Breast epithelium (tissue), 4 donors: ENCODE results near the gene ATOSA. TPM values are rescaled to one million over a fixed set of nuclear protein-coding genes. Genes with fewer than 3 reads are reported as not detected.
A peak's percentile ranks its signal among the peaks of the same experiment; 100 is the strongest.

Experiments used
- DNase-seq, 2 donors: peaks; one replicate each; pipeline ENCODE4 v3.0.0-alpha.2; 2019; ENCODE audit warnings: low spot score in 2 of 2
- H3K27ac ChIP-seq, 2 donors: fragments of 200-600 bp; sonication (generic) in 1 of 2; one replicate each; pipeline ENCODE4 v1.5.1; 2016 to 2019; ENCODE audit warnings: mild to moderate bottlenecking in 1 of 2
- H3K27me3 ChIP-seq, 2 donors: fragments of 200-600 bp; sonication (generic) in 1 of 2; one replicate each; pipeline versions ENCODE4 v1.5.1 to v1.6.0; 2017 to 2019; ENCODE audit warnings: control low read depth in 1 of 2, mild to moderate bottlenecking in 1 of 2
- H3K36me3 ChIP-seq: fragments of 200-600 bp; one replicate; pipeline ENCODE4 v1.5.1; 2019
- H3K4me1 ChIP-seq, 2 donors: fragments of 200-600 bp; sonication (generic); one replicate each; pipeline ENCODE4 v1.5.1; 2016 to 2019; ENCODE audit warnings: control low read depth in 1 of 2
- H3K4me3 ChIP-seq, 3 donors: fragments of 200-600 bp; sonication (generic); 1 replicate in 2 of 3; 2 replicates in 1 of 3; pipeline ENCODE4 v1.5.1; 2016 to 2019; ENCODE audit warnings: mild to moderate bottlenecking in 3 of 3, moderate library complexity in 2 of 3
- H3K9me3 ChIP-seq, 2 donors: fragments of 200-600 bp; sonication (generic) in 1 of 2; one replicate each; pipeline ENCODE4 v1.5.1; 2016 to 2019; ENCODE audit warnings: control low read depth in 1 of 2
- CTCF ChIP-seq, 3 donors: fragments of 450-650 bp; IDR thresholded peaks; one replicate each; pipeline ENCODE4 v1.5.1; 2016 to 2017; ENCODE audit warnings: antibody characterized with exemption in 3 of 3, mild to moderate bottlenecking in 3 of 3, moderate library complexity in 3 of 3
- POLR2A ChIP-seq: fragments of 450-650 bp; IDR thresholded peaks from one replicate; pipeline ENCODE4 v1.6.1; 2016; ENCODE audit warnings: antibody characterized with exemption, mild to moderate bottlenecking, moderate library complexity
- POLR2AphosphoS5 ChIP-seq, 3 donors: sonication (generic); formaldehyde crosslinking; IDR thresholded peaks; one replicate each; pipeline ENCODE4 v1.6.1; 2017; ENCODE audit warnings: antibody characterized with exemption in 3 of 3
- intact Hi-C: fragments of 100-400 bp; cut with DNase I; formaldehyde crosslinking; loops from one replicate; pipeline ENCODE4 v1.15.1; 2023; ENCODE audit warnings: low total_unique reads
- total RNA-seq, 3 donors: library from RNA; depleted of rRNA; stranded (reverse); fragments of >200 nt; gene quantifications; one replicate each; pipeline ENCODE4 v1.1.0, GENCODE V29; 2016

The ATOSA gene
- 100 to 1,000 TPM; 157 to 215 (median 168) TPM for total RNA-seq

DNA sequence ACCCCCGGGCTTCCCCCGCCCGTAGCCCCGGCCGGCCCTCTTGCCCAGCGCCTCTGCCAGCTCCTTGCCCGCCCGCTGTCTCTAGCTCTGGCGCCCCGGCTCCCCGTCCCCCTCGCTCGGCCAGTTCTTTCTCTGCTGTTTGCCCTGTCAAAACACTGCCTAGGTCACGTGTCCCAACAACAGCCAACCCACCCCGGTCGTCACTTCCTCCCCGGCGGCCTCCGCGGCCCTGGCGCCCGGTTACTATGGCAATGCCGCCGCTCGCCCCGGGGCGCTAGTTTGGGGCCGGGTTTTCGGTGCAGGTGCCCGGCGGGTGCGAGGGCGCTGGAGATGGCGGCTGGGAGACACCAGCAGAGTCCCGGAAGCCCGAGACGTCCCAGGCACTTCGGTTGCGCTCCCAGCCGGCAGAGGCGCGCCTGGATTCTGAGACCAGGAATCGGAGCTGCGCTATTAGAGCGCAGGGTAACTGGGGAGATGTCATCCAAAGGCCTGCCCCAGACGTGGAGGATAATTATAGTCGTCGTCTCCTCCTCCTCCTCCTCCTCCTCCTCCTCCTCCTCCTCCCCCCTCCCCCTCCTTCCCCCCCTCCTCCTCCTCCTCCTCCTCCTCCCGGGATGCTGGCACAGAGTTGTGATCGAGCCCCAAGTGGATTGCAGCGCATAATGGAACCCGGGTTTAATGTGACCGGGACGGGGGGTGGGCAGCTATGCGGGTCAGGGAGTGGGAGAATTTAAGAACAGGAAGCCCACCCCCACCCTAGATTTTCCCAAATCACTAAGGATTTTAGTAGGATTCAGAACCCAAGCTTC lies at the start of gene ATOSA:
Gene ATOSA (minus strand): TSS at position 157 of the 809 bp plus-strand sequence. CDS start 1,367 bp downstream, outside the sequence.
- H3K27ac ChIP-seq = peak within 1 kb of the TSS; percentile 97 to 98
- no peaks in the 10 kb centered on the region for H3K36me3 ChIP-seq
- H3K4me3 ChIP-seq = peak within 1 kb of the TSS; percentile 74 to 96 (median 93)
- no peaks in the 10 kb centered on the region for H3K9me3 ChIP-seq
- DNase-seq = peak; percentile 90 to 94
- no peaks in the 10 kb centered on the region for H3K27me3 ChIP-seq
- TF ChIP-seq POLR2AphosphoS5 (IDR thresholded peaks at IDR 0.05) = peak; percentile 38 to 85 (median 76)
- TF ChIP-seq POLR2A = peak; percentile 62
- no peak for TF ChIP-seq CTCF (IDR thresholded peaks at IDR 0.05)
- peaks cover 0 to 10% of the 10 kb centered on the region in 2 donors for H3K4me1 ChIP-seq
- intact Hi-C loops = no loop called here

- intact Hi-C loops = no loop called here
These were observed 49.7 kb upstream of the ATOSA start for GRCh38 chr15:52728899-52729298.

DNA sequence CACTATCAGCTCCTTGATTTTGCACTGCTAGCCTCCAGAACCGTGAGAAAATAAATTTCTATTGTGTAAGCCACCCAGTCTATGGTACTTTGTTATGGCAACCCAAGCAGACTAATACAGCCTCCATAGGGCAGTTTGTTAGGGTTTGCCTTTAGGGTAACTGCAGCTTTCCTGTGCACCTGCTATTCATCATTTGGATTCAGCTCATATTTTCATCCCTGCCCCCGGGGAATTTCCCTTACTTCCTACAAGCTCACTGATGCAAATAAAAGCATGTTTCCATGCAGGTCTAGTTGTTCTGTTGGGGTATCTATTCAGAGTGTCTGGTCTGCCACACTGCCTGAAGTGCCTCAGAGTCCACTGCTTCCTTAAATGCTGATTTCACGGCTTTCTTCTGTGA lies 48.6 kb upstream of the ATOSA start:
- Histone ChIP-seq H3K4me3 (no peak overlapping the region), H3K27ac (no peak overlapping the region), H3K4me1 (no peaks in the 10 kb centered on the region), H3K36me3 (no peaks in the 10 kb centered on the region), H3K27me3 (no peaks in the 10 kb centered on the region), H3K9me3 (no peaks in the 10 kb centered on the region)
- DNase-seq = no peak
- no peak for TF ChIP-seq POLR2A
- no peak for TF ChIP-seq CTCF (IDR thresholded peaks at IDR 0.05)
- TF ChIP-seq POLR2AphosphoS5 (IDR thresholded peaks at IDR 0.05) = no peak
- intact Hi-C loops = no loop called here

More at GRCh38 chr15:52728899-52729298, 49.7 kb upstream of the ATOSA start:
- Histone ChIP-seq H3K4me3 (no peak overlapping the region), H3K27ac (no peak overlapping the region), H3K36me3 (no peaks in the 10 kb centered on the region), H3K4me1 (no peaks in the 10 kb centered on the region), H3K27me3 (no peaks in the 10 kb centered on the region), H3K9me3 (no peaks in the 10 kb centered on the region)
- TF ChIP-seq POLR2AphosphoS5 (IDR thresholded peaks at IDR 0.05) = no peak
- no peak for TF ChIP-seq POLR2A
- no peak for TF ChIP-seq CTCF (IDR thresholded peaks at IDR 0.05)
- no peak for DNase-seq

DNA sequence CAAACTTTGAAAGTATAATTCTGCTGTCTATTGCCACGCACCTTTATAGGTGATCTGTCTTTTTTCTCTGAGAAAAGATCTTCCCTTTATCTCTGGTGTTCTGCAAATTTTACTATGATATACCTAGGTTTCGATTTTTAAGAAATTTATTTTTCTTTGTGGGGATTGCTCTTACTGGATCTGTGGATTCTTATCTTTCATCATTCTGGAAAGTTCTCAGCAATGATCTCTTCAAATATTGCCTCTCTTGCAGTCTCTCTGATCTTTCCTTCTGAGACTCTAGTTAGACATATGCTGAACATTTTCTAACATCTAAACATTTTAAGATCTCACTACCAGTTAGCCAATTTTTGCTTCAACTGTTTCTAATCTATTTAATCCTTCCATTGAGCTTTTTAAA lies 47.0 kb upstream of the ATOSA start:
- H3K36me3 ChIP-seq = no peaks in the 10 kb centered on the region
- H3K9me3 ChIP-seq = no peaks in the 10 kb centered on the region
- no peak overlapping the region for H3K27ac ChIP-seq
- TF ChIP-seq POLR2AphosphoS5 (IDR thresholded peaks at IDR 0.05) (no peak), POLR2A (no peak), CTCF (IDR thresholded peaks at IDR 0.05) (no peak)
- intact Hi-C loops = no loop called here
- no peak for DNase-seq
- H3K4me1 ChIP-seq = no peaks in the 10 kb centered on the region
- no peak overlapping the region for H3K4me3 ChIP-seq
- no peaks in the 10 kb centered on the region for H3K27me3 ChIP-seq

- intact Hi-C loops = no loop called here
- no peaks in the 10 kb centered on the region for H3K4me1 ChIP-seq
- no peak for DNase-seq
These were observed 39.4 kb upstream of the ATOSA start for GRCh38 chr15:52718551-52718950.

More at GRCh38 chr15:52718551-52718950, 39.4 kb upstream of the ATOSA start:
- Histone ChIP-seq H3K27me3 (no peaks in the 10 kb centered on the region), H3K9me3 (no peaks in the 10 kb centered on the region), H3K36me3 (no peaks in the 10 kb centered on the region), H3K4me3 (no peak overlapping the region), H3K27ac (no peak overlapping the region)
- TF ChIP-seq CTCF (IDR thresholded peaks at IDR 0.05) (no peak), POLR2A (no peak), POLR2AphosphoS5 (IDR thresholded peaks at IDR 0.05) (no peak)
